ENCODE measurements around the gene ZSCAN5C.

DNA sequence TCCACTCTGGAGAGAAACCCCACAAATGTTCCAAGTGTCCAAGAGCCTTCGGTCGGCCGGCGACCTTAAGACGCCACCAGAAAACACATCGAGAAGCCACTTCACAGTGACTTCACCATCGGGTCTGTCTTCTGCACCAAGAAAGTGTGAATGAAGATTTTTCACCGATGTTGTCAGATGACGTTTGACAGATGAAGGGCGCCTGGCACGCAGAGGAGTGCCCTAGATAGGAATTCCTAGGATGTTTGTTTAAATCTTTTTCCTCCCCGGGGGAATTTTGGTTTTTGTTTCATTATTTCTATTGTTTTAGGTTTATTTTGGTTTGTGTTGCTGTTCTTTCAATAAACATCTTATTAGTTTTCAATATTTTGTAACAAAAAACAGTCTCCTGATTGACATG is 7.0 kb downstream of the ZSCAN5C start:
- TF ChIP-seq, protein P1, sequence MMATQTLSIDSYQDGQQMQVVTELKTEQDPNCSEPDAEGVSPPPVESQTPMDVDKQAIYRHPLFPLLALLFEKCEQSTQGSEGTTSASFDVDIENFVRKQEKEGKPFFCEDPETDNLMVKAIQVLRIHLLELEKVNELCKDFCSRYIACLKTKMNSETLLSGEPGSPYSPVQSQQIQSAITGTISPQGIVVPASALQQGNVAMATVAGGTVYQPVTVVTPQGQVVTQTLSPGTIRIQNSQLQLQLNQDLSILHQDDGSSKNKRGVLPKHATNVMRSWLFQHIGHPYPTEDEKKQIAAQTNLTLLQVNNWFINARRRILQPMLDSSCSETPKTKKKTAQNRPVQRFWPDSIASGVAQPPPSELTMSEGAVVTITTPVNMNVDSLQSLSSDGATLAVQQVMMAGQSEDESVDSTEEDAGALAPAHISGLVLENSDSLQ (IDR thresholded peaks at IDR 0.05), result no peak
- TF ChIP-seq BHLHE40 (IDR thresholded peaks at IDR 0.05; ENCODE audit: borderline replicate concordance) (no peak), SP1 (IDR thresholded peaks at IDR 0.05) (no peak), SUZ12 (IDR thresholded peaks at IDR 0.05) (no peak), FOXM1 (IDR thresholded peaks at IDR 0.05; ENCODE audit: borderline replicate concordance) (no peak), ELF4 (IDR thresholded peaks at IDR 0.05) (no peak), ZNF384 (IDR thresholded peaks at IDR 0.05) (no peak), ARNT (IDR thresholded peaks at IDR 0.05) (no peak), NFRKB (IDR thresholded peaks at IDR 0.05) (no peak)

All from HEK293T (cell line).